SH-SY5Y (cell line): ENCODE data around the gene PDP2.
A peak's percentile ranks its signal among the peaks of the same experiment; 100 is the strongest.

Source experiments
- GATA2 ChIP-seq: IDR thresholded peaks from 2 replicates; pipeline ENCODE4 v1.6.1; 2011; ENCODE audit warnings: mild to moderate bottlenecking, low read depth, low read length
- GATA3 ChIP-seq: IDR thresholded peaks from 2 replicates; pipeline ENCODE4 v1.6.1; 2011; ENCODE audit warnings: low read depth, mild to moderate bottlenecking, low read length, moderate library complexity

Gene PDP2

GRCh38 chr16:66888647-66889615, 8.6 kb downstream of the PDP2 start:
- no peak for TF ChIP-seq GATA3
- no peak for TF ChIP-seq GATA2

GRCh38 chr16:66889622-66890021, 9.3 kb downstream of the PDP2 start:
- TF ChIP-seq GATA2 = no peak
- TF ChIP-seq GATA3 = no peak

GRCh38 chr16:66890799-66891198, 10.5 kb downstream of the PDP2 start:
- TF ChIP-seq GATA3 (no peak), GATA2 (no peak)

GRCh38 chr16:66891360-66891759, 11.0 kb downstream of the PDP2 start:
- TF ChIP-seq GATA2 (no peak), GATA3 (no peak)

GRCh38 chr16:66891797-66892196, 11.5 kb downstream of the PDP2 start:
- TF ChIP-seq GATA2 (no peak), GATA3 (no peak)

GRCh38 chr16:66894055-66894454, 13.7 kb downstream of the PDP2 start:
- TF ChIP-seq GATA3 (no peak), GATA2 (no peak)

GRCh38 chr16:66894948-66895688, 14.8 kb downstream of the PDP2 start:
- TF ChIP-seq GATA2 = no peak
- no peak for TF ChIP-seq GATA3

GRCh38 chr16:66895689-66895979, 15.3 kb downstream of the PDP2 start:
- TF ChIP-seq GATA3 (no peak), GATA2 (no peak)

- no peak for TF ChIP-seq GATA3
- no peak for TF ChIP-seq GATA2
Measured at GRCh38 chr16:66895999-66896398, 15.7 kb downstream of the PDP2 start.

- TF ChIP-seq GATA3 = no peak
- TF ChIP-seq GATA2 = 0 out of 2 replicates have a peak, but pooled peaks have one; percentile 12
Measured at GRCh38 chr16:66898207-66898606, 17.9 kb downstream of the PDP2 start.

- no peak for TF ChIP-seq GATA2
- no peak for TF ChIP-seq GATA3
Measured at GRCh38 chr16:66898933-66899309, 18.6 kb downstream of the PDP2 start.

- no peak for TF ChIP-seq GATA2
- no peak for TF ChIP-seq GATA3
Measured at GRCh38 chr16:66899310-66899944, 19.1 kb downstream of the PDP2 start.

GRCh38 chr16:66899945-66900710, 19.8 kb downstream of the PDP2 start:
- peak; percentile 60 for TF ChIP-seq GATA2
- TF ChIP-seq GATA3 = no peak

GRCh38 chr16:66900721-66901441, 20.6 kb downstream of the PDP2 start:
- TF ChIP-seq GATA3 = no peak
- no peak for TF ChIP-seq GATA2
